Loucy (cell line): Measurements from ENCODE around the gene GPC5.

ENCODE experiments used
- H2AFZ ChIP-seq: fragments of 200-600 bp; sonication (generic); 2 replicates; pipeline ENCODE4 v1.6.0; 2016; ENCODE audit warnings: antibody characterized with exemption, mild to moderate bottlenecking, low read length, moderate library complexity
- H3F3A ChIP-seq: fragments of 200-600 bp; 2 replicates; pipeline ENCODE4 v1.6.0; 2016; ENCODE audit warnings: antibody characterized with exemption, low read depth, mild to moderate bottlenecking
- H3K27me3 ChIP-seq: fragments of 200-600 bp; sonication (generic); 2 replicates; pipeline ENCODE4 v1.6.1; 2014; ENCODE audit warnings: low read length, mild to moderate bottlenecking; ENCODE audit not compliant: insufficient read depth, poor library complexity, severe bottlenecking
- H3K36me3 ChIP-seq: fragments of 200-600 bp; sonication (generic); 2 replicates; pipeline ENCODE4 v1.6.1; 2016; ENCODE audit warnings: low read length; ENCODE audit not compliant: insufficient read depth
- H3K4me1 ChIP-seq: fragments of 200-600 bp; sonication (generic); 2 replicates; pipeline ENCODE4 v1.5.1; 2014; ENCODE audit warnings: low read length, mild to moderate bottlenecking; ENCODE audit not compliant: insufficient read depth, poor library complexity, severe bottlenecking
- H3K4me2 ChIP-seq: fragments of 200-600 bp; sonication (generic); 2 replicates; pipeline ENCODE4 v1.6.0; 2014; ENCODE audit warnings: antibody characterized with exemption, low read length, low read depth, mild to moderate bottlenecking; ENCODE audit not compliant: poor library complexity, severe bottlenecking
- H3K4me3 ChIP-seq: fragments of 200-600 bp; sonication (generic); 2 replicates; pipeline ENCODE4 v1.5.1; 2014; ENCODE audit warnings: low read length, mild to moderate bottlenecking, mixed read lengths; ENCODE audit not compliant: poor library complexity, severe bottlenecking
- H3K79me2 ChIP-seq: fragments of 200-600 bp; sonication (generic); 2 replicates; pipeline ENCODE4 v1.6.1; 2014; ENCODE audit warnings: low read length; ENCODE audit not compliant: insufficient read depth
- H3K9ac ChIP-seq: fragments of 200-600 bp; sonication (generic); 2 replicates; pipeline ENCODE4 v1.6.0; 2014; ENCODE audit warnings: mild to moderate bottlenecking, low read depth, low read length, moderate library complexity; ENCODE audit not compliant: poor library complexity, severe bottlenecking
- H3K9me2 ChIP-seq: fragments of 200-600 bp; sonication (generic); replicated peaks from 2 replicates; pipeline ENCODE4 v1.6.1; 2016; ENCODE audit warnings: low read depth, low read length, mixed read lengths
- H3K9me3 ChIP-seq: fragments of 200-600 bp; sonication (generic); 2 replicates; pipeline ENCODE4 v1.6.1; 2014; ENCODE audit warnings: mild to moderate bottlenecking, antibody characterized with exemption, low read length, low read depth; ENCODE audit not compliant: insufficient read depth
- H4K20me1 ChIP-seq: fragments of 200-600 bp; sonication (generic); 2 replicates; pipeline ENCODE4 v1.6.0; 2014; ENCODE audit warnings: antibody characterized with exemption, low read length, mild to moderate bottlenecking; ENCODE audit not compliant: insufficient read depth, poor library complexity, severe bottlenecking
- CTCF ChIP-seq: fragments of 200-600 bp; sonication (generic); conservative IDR thresholded peaks from 2 replicates; pipeline ENCODE4 v1.5.1; 2014; ENCODE audit warnings: mild to moderate bottlenecking, antibody characterized with exemption, low read length
- EZH2phosphoT487 ChIP-seq: fragments of 200-600 bp; IDR thresholded peaks from 2 replicates; pipeline ENCODE4 v1.6.1; 2018; ENCODE audit warnings: antibody characterized with exemption, mild to moderate bottlenecking, moderate library complexity, borderline replicate concordance

The GPC5 gene

GRCh38 chr13:91693466-91693865, 295.0 kb downstream of the GPC5 start:
- Histone ChIP-seq H3K4me1 (no peaks in the 10 kb centered on the region), H3F3A (no peaks in the 10 kb centered on the region), H3K9me3 (no peaks in the 10 kb centered on the region), H3K9me2 (no peaks in the 10 kb centered on the region), H4K20me1 (no peaks in the 10 kb centered on the region), H2AFZ (no peak overlapping the region), H3K4me2 (no peak overlapping the region), H3K27me3 (no peaks in the 10 kb centered on the region), H3K4me3 (no peak overlapping the region), H3K9ac (no peak overlapping the region), H3K36me3 (no peaks in the 10 kb centered on the region), H3K79me2 (no peaks in the 10 kb centered on the region)
- TF ChIP-seq CTCF (no peak), EZH2phosphoT487 (no peak)

GRCh38 chr13:91698308-91698707, 299.9 kb downstream of the GPC5 start:
- Histone ChIP-seq H3K36me3 (no peaks in the 10 kb centered on the region), H3K4me1 (no peaks in the 10 kb centered on the region), H3K4me2 (no peak overlapping the region), H3K9me3 (no peaks in the 10 kb centered on the region), H2AFZ (no peak overlapping the region), H3K27me3 (no peaks in the 10 kb centered on the region), H3K9me2 (no peaks in the 10 kb centered on the region), H3F3A (no peaks in the 10 kb centered on the region), H3K9ac (no peak overlapping the region), H3K4me3 (no peak overlapping the region), H4K20me1 (no peaks in the 10 kb centered on the region), H3K79me2 (no peaks in the 10 kb centered on the region)
- TF ChIP-seq CTCF (no peak), EZH2phosphoT487 (no peak)

GRCh38 chr13:91698767-91699166, 300.3 kb downstream of the GPC5 start:
- Histone ChIP-seq H3K27me3 (no peaks in the 10 kb centered on the region), H3K9me3 (no peaks in the 10 kb centered on the region), H3K4me3 (no peak overlapping the region), H3K9me2 (no peaks in the 10 kb centered on the region), H3K36me3 (no peaks in the 10 kb centered on the region), H3K79me2 (no peaks in the 10 kb centered on the region), H3K4me1 (no peaks in the 10 kb centered on the region), H3F3A (no peaks in the 10 kb centered on the region), H3K9ac (no peak overlapping the region), H2AFZ (no peak overlapping the region), H3K4me2 (no peak overlapping the region), H4K20me1 (no peaks in the 10 kb centered on the region)
- no peak for TF ChIP-seq CTCF
- no peak for TF ChIP-seq EZH2phosphoT487
